ENCODE data around the gene OR52M1.

The OR52M1 gene

GRCh38 chr11:4576880-4577279 is 31.9 kb downstream of the OR52M1 start:
- DNase-seq = no peak

DNA sequence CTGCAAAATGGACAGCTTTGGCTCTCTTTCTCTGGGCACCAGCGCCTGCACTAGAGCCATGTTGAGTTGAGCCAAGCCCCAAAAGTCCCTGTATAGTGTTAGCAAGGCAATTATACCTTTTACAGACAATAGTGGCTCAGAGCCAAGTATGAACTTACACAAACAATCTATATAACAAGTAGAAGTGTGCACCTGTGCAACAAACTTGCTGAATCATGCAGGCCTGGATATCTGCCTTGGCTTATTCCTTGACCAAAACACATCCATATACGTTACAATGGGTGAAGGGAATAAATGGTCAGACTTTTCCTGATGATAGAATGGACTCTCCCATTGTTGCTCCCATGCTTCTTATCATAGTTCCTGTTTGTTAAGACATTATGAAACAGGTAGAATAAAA is 32.8 kb downstream of the OR52M1 start:
- DNase-seq = no peak

- no peak for DNase-seq
Observed at GRCh38 chr11:4578624-4579023, 33.6 kb downstream of the OR52M1 start.

DNA sequence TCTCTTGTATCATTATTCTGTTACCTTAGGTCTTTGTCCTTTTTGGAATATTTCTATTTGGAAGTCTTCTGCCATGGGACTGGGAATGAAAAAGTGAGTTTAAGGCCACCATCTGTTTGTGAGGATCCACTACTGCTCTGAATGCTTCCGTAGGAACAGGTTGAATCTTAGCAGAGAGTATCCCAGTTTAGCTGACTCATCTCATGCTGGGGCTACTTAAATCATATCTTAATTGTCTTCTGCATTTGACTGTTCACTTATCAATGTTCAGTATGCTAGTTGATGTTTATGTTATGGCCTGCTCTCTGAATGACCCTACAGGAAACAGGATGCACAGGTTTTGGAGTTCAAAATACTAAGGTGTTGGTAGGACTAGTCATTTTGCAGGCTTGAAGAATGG is 35.1 kb downstream of the OR52M1 start:
- no peak for DNase-seq

DNA sequence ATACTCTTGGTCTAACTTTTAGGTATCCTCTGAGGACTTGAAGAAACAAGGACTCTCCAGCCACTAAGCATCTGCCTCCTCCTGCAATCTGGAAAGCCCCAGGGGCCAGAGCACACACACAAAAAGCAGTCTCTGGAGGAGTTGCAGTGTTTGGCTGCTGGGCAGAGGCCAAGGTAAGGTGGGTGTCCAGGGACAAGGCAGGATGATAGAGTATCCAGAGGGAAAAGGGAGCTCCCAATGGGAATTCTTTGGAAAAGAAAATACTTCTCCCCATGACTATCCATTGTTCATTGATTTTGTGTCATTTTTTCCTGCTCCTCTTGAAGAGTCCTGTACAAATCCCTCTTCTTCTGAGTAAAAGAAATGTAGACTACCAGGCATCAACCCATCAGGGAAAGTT is 36.5 kb downstream of the OR52M1 start, which contains the start of gene OR52I2:
TSS of gene OR52I2 (plus strand) at position 301 of the 400 bp plus-strand sequence.
- no peak for DNase-seq

- no peak for DNase-seq
Observed at GRCh38 chr11:4589017-4589416, 44.0 kb downstream of the OR52M1 start.

DNA sequence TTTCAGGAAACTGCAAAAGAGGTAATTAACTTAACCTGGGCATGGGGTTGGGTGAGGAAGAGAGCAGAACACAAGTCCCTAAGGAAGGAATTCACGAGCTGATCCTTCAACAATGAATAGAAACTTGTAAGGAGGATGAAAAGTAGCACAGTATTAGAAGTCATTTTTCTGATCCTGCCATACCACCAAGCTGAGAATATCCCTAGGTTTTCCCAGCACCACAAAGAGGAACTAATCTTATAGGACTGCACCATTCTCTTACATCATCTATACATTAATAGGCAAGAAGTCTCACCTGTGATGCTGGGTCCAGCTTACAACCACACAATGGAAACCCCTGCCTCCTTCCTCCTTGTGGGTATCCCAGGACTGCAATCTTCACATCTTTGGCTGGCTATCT is 48.7 kb downstream of the OR52M1 start, which contains the start of gene OR52I1:
TSS of gene OR52I1 (plus strand) at position 301 of the 400 bp plus-strand sequence. CDS start at position 301, 0 bp downstream.
- DNase-seq = no peak
